CD14-positive monocyte (primary cell): ENCODE results near the gene KIF3B. TPM values are rescaled to one million over a fixed set of nuclear protein-coding genes. Genes with fewer than 3 reads are reported as not detected.
"Not testable (repeated sequence)": the region's sequence is repeated elsewhere in the genome, so short reads cannot be mapped to it uniquely, and the experiment has no call there.

ENCODE experiments used
- DNase-seq, 3 donors: peaks; one replicate each; pipeline ENCODE4 v3.0.0-alpha.2; 2011 to 2022
- H2AFZ ChIP-seq: 2 replicates; pipeline ENCODE4 v1.6.0; 2012; ENCODE audit warnings: mild to moderate bottlenecking, low read depth, low read length, inconsistent platforms; ENCODE audit not compliant: insufficient read depth, poor library complexity, severe bottlenecking
- H3K27ac ChIP-seq, 2 donors: 1 replicate in 1 of 2; 2 replicates in 1 of 2; pipeline ENCODE4 v1.5.1; 2012 to 2013; ENCODE audit warnings: low read length in 2 of 2, control low read depth in 1 of 2, inconsistent platforms in 1 of 2, low read depth in 1 of 2, mild to moderate bottlenecking in 1 of 2
- H3K27me3 ChIP-seq, 2 donors: one replicate each; pipeline versions ENCODE4 v1.6.0 to v1.6.1; 2011 to 2013; ENCODE audit warnings: low read length in 2 of 2; ENCODE audit not compliant: control insufficient read depth in 2 of 2, insufficient read depth in 2 of 2
- H3K36me3 ChIP-seq, 2 donors: replicated peaks in 1 of 2; 1 replicate in 1 of 2; 2 replicates in 1 of 2; pipeline versions ENCODE4 v1.5.1 to v1.6.1; 2012 to 2013; ENCODE audit warnings: low read length in 2 of 2, control low read depth in 1 of 2, inconsistent platforms in 1 of 2, mild to moderate bottlenecking in 1 of 2; ENCODE audit not compliant: insufficient read depth in 2 of 2, control insufficient read depth in 1 of 2
- H3K4me1 ChIP-seq, 2 donors: 1 replicate in 1 of 2; 2 replicates in 1 of 2; pipeline versions ENCODE4 v1.5.1 to v1.6.1; 2012 to 2013; ENCODE audit warnings: low read length in 2 of 2, control low read depth in 1 of 2, inconsistent platforms in 1 of 2, mild to moderate bottlenecking in 1 of 2, moderate library complexity in 1 of 2; ENCODE audit not compliant: insufficient read depth in 2 of 2, control insufficient read depth in 1 of 2
- H3K4me2 ChIP-seq: replicated peaks from 2 replicates; pipeline ENCODE3; 2012; ENCODE audit warnings: low read length, moderate library complexity, mild to moderate bottlenecking; ENCODE audit not compliant: poor library complexity, severe bottlenecking; ENCODE audit errors: extremely low read depth
- H3K4me3 ChIP-seq, 3 experiments: fragments of 200-600 bp in 1 of 3; sonication (generic) in 1 of 3; replicated peaks in 1 of 3; 1 replicate in 2 of 3; 2 replicates in 1 of 3; pipeline ENCODE4 v1.5.1; 2011 to 2013; ENCODE audit warnings: low read length in 3 of 3, mild to moderate bottlenecking in 3 of 3, control low read depth in 2 of 3, low read depth in 2 of 3, inconsistent platforms in 1 of 3, moderate library complexity in 1 of 3
- H3K79me2 ChIP-seq: 2 replicates; pipeline ENCODE4 v1.6.0; 2012; ENCODE audit warnings: mild to moderate bottlenecking, control low read depth, inconsistent platforms, low read length, moderate library complexity; ENCODE audit not compliant: insufficient read depth
- H3K9ac ChIP-seq: 2 replicates; pipeline ENCODE4 v1.6.0; 2017; ENCODE audit warnings: low read length, mild to moderate bottlenecking; ENCODE audit not compliant: insufficient read depth, poor library complexity, severe bottlenecking
- H3K9me3 ChIP-seq, 2 donors: replicated peaks in 1 of 2; 1 replicate in 1 of 2; 2 replicates in 1 of 2; pipeline versions ENCODE4 v1.5.1 to v1.6.1; 2012 to 2013; ENCODE audit warnings: low read length in 2 of 2, control low read depth in 1 of 2; ENCODE audit not compliant: control insufficient read depth in 1 of 2, insufficient read depth in 1 of 2
- H4K20me1 ChIP-seq: 2 replicates; pipeline ENCODE4 v1.6.0; 2012; ENCODE audit warnings: mild to moderate bottlenecking, low read length, control low read depth, moderate library complexity; ENCODE audit not compliant: insufficient read depth
- H3K27ac Mint-ChIP-seq, 7 donors: one replicate each; pipeline ENCODE4 v1.8.0; 2020; ENCODE audit warnings: mild to moderate bottlenecking in 7 of 7, mixed read lengths in 7 of 7, moderate library complexity in 6 of 7, inconsistent platforms in 2 of 7
- H3K27me3 Mint-ChIP-seq, 3 donors: one replicate each; pipeline ENCODE4 v1.8.0; 2021 to 2022; ENCODE audit warnings: low read depth in 3 of 3, mild to moderate bottlenecking in 3 of 3, mixed read lengths in 3 of 3, moderate library complexity in 3 of 3, inconsistent platforms in 1 of 3
- H3K36me3 Mint-ChIP-seq, 2 donors: one replicate each; pipeline ENCODE4 v1.8.0; 2020; ENCODE audit warnings: mixed read lengths in 2 of 2, inconsistent platforms in 1 of 2, mild to moderate bottlenecking in 1 of 2
- H3K4me1 Mint-ChIP-seq: one replicate; pipeline ENCODE4 v1.8.0; 2020; ENCODE audit warnings: mild to moderate bottlenecking, mixed read lengths
- H3K4me3 Mint-ChIP-seq, 2 donors: one replicate each; pipeline ENCODE4 v1.8.0; 2020; ENCODE audit warnings: mild to moderate bottlenecking in 2 of 2, mixed read lengths in 2 of 2, moderate library complexity in 1 of 2
- H3K9me3 Mint-ChIP-seq, 7 donors: one replicate each; pipeline ENCODE4 v1.8.0; 2020 to 2022; ENCODE audit warnings: mixed read lengths in 7 of 7, mild to moderate bottlenecking in 6 of 7, moderate library complexity in 6 of 7, inconsistent platforms in 2 of 7
- CTCF ChIP-seq: fragments of 200-600 bp; IDR thresholded peaks from one replicate; pipeline ENCODE4 v1.8.0; 2022; ENCODE audit warnings: antibody characterized with exemption, mild to moderate bottlenecking
- WGBS: methylation state at CpG from one replicate; pipeline ENCODE4 v1.1.5; 2013; ENCODE audit warnings: missing lambda C conversion rate; ENCODE audit not compliant: insufficient coverage; 5-methylcytosine and 5-hydroxymethylcytosine counted together
- intact Hi-C, 2 donors: fragments of 100-400 bp; cut with micrococcal nuclease; formaldehyde crosslinking; loops; one replicate each; pipeline versions ENCODE4 v1.15.0 to v1.15.1; 2023
- polyA plus RNA-seq, 3 donors: library from polyadenylated mRNA; depleted of rRNA in 1 of 3; unstranded in 2 of 3; stranded (reverse) in 1 of 3; fragments of 300-500 nt in 2 of 3; fragments of >200 nt in 1 of 3; fragmentation: Illumina TruSeq in 2 of 3; gene quantifications; 1 replicate in 2 of 3; 2 replicates in 1 of 3; pipeline ENCODE4 v1.2.3, GENCODE V29; 2012 to 2021

KIF3B gene
- polyA plus RNA-seq, 3 donors, result 1.5 to 7.5 (median 3.4) TPM

- no peak for TF ChIP-seq CTCF
- Mint-ChIP-seq H3K4me1 (peaks cover 26% of the 10 kb centered on the region), H3K9me3 (no peaks in the 10 kb centered on the region), H3K27me3 (peaks cover 0 to 1% (median 0%) of the 10 kb centered on the region in 3 donors), H3K36me3 (peaks cover 14 to 16% of the 10 kb centered on the region in 2 donors), H3K4me3 (no peak overlapping the region), H3K27ac (no peak overlapping the region)
- DNase-seq, result no peak
- H3K27me3 ChIP-seq, result no peaks in the 10 kb centered on the region
- WGBS, result 100% methylated on average over 1 of the region's 6 CpGs
- no peak overlapping the region for H3K9ac ChIP-seq
- H3K9me3 ChIP-seq, result no peaks in the 10 kb centered on the region
- H3K4me3 ChIP-seq, result no peak overlapping the region
- no peak overlapping the region for H2AFZ ChIP-seq
- no peak overlapping the region for H3K4me2 ChIP-seq
- H3K27ac ChIP-seq, result no peak overlapping the region
- intact Hi-C loops, result no loop called here
- H3K79me2 ChIP-seq, result peaks cover 20% of the 10 kb centered on the region
- peaks cover 0 to 16% of the 10 kb centered on the region in 2 donors for H3K36me3 ChIP-seq
- H3K4me1 ChIP-seq, result peaks cover 15 to 24% of the 10 kb centered on the region in 2 donors
- H4K20me1 ChIP-seq, result peaks cover 24% of the 10 kb centered on the region
These were observed 10.9 kb downstream of the KIF3B start for GRCh38 chr20:32288225-32288849.

- H3K27me3 ChIP-seq, H3K4me3 ChIP-seq, H3K4me2 ChIP-seq, H3K9ac ChIP-seq, H3K27ac Mint-ChIP-seq, intact Hi-C loops, H3K9me3 Mint-ChIP-seq, DNase-seq, H3K27me3 Mint-ChIP-seq, H2AFZ ChIP-seq, H3K27ac ChIP-seq, H3K4me3 Mint-ChIP-seq, H3K9me3 ChIP-seq: not testable (repeated sequence)
- Histone ChIP-seq H3K36me3 (peaks cover 0 to 13% of the 10 kb centered on the region in 2 donors), H3K79me2 (peaks cover 20% of the 10 kb centered on the region), H4K20me1 (peaks cover 25% of the 10 kb centered on the region), H3K4me1 (peaks cover 15 to 24% of the 10 kb centered on the region in 2 donors)
- 100% methylated on average over 2 of the region's 4 CpGs for WGBS
- Mint-ChIP-seq H3K36me3 (peaks cover 13 to 14% of the 10 kb centered on the region in 2 donors), H3K4me1 (peaks cover 24% of the 10 kb centered on the region)
These were observed 11.8 kb downstream of the KIF3B start for GRCh38 chr20:32289299-32289660.
